Keratinocyte (primary cell): ENCODE measurements around the gene POFUT2.

ENCODE experiments used
- EZH2 ChIP-seq: IDR thresholded peaks from one replicate; pipeline ENCODE4 v1.6.1; 2012; ENCODE audit warnings: inconsistent platforms, mild to moderate bottlenecking, low read length, moderate library complexity
- TF ChIP-seq, protein P1 (sequence below), 3 experiments: IDR thresholded peaks in 1 of 3; conservative IDR thresholded peaks in 1 of 3; optimal IDR thresholded peaks in 1 of 3; 2 replicates in 2 of 3; 3 replicates in 1 of 3; pipeline versions ENCODE3 to v1.5.1; 2011; ENCODE audit warnings: low read length in 3 of 3, mild to moderate bottlenecking in 3 of 3, moderate library complexity in 2 of 3, control low read depth in 1 of 3, inconsistent platforms in 1 of 3; ENCODE audit not compliant: insufficient read depth in 2 of 3; ENCODE audit errors: extremely low read depth in 1 of 3

DNA sequence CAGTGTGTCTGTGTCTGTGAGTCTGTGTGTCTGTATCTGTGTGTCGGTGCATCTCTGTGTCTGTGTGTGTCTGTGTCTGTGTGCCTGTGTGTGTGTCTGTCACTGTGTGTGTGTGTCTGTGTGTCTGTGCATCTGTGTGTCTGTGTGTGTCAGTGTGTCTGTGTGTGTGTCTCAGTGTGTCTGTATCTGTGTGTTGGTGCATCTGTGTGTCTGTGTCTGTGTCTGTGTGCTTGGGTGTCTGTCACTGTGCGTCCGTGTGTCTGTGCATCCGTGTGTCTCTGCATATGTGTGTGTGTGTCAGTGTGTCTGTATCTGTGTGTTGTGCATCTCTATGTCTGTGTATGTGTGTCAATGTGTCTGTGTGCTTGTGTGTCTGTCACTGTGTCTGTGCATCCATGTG lies 44.7 kb upstream of the POFUT2 start:
- TF ChIP-seq, protein P1, sequence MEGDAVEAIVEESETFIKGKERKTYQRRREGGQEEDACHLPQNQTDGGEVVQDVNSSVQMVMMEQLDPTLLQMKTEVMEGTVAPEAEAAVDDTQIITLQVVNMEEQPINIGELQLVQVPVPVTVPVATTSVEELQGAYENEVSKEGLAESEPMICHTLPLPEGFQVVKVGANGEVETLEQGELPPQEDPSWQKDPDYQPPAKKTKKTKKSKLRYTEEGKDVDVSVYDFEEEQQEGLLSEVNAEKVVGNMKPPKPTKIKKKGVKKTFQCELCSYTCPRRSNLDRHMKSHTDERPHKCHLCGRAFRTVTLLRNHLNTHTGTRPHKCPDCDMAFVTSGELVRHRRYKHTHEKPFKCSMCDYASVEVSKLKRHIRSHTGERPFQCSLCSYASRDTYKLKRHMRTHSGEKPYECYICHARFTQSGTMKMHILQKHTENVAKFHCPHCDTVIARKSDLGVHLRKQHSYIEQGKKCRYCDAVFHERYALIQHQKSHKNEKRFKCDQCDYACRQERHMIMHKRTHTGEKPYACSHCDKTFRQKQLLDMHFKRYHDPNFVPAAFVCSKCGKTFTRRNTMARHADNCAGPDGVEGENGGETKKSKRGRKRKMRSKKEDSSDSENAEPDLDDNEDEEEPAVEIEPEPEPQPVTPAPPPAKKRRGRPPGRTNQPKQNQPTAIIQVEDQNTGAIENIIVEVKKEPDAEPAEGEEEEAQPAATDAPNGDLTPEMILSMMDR (optimal IDR thresholded peaks at IDR 0.05 in 1 of 3, IDR thresholded peaks at IDR 0.05 in 1 of 3, conservative IDR thresholded peaks at IDR 0.05 in 1 of 3; ENCODE audit: extremely low read depth in 1 of 3, insufficient read depth in 2 of 3, low read length in 3 of 3), result no peak
- TF ChIP-seq EZH2, result no peak
